NCI-H226 (cell line): ENCODE data around the gene BAZ1B.
"Not testable (repeated sequence)": the region's sequence is repeated elsewhere in the genome, so short reads cannot be mapped to it uniquely, and the experiment has no call there.

Experiments
- DNase-seq: peaks from one replicate; pipeline ENCODE4 v3.0.0-alpha.2; 2015

BAZ1B gene

GRCh38 chr7:73541722-73542121 lies 19.6 kb upstream of the BAZ1B start:
- DNase-seq: no peak

GRCh38 chr7:73539709-73540108 lies 17.6 kb upstream of the BAZ1B start:
- DNase-seq: no peak

DNA sequence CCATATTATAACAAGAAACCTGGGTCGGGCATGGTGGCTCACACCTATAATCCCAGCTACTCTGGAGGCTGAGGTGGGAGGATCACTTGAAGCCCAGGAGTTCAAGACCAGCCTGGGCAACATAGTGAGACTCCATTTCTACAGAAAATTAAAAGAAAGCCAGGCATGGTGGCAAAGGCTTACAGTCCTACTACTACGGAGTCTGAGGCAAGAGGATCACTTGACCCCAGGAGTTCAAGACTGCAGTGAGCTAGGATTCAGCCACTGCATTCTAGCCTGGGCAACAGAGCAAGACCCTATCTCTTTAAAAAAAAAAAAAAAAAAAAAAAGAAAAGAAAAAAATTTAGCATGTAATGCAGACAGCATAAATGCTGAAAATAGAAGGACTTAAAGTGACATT lies 16.4 kb upstream of the BAZ1B start:
- DNase-seq: not testable (repeated sequence)

GRCh38 chr7:73537051-73537450 lies 15.0 kb upstream of the BAZ1B start:
- DNase-seq: no peak

GRCh38 chr7:73536479-73536878 lies 14.4 kb upstream of the BAZ1B start:
- no peak for DNase-seq

DNA sequence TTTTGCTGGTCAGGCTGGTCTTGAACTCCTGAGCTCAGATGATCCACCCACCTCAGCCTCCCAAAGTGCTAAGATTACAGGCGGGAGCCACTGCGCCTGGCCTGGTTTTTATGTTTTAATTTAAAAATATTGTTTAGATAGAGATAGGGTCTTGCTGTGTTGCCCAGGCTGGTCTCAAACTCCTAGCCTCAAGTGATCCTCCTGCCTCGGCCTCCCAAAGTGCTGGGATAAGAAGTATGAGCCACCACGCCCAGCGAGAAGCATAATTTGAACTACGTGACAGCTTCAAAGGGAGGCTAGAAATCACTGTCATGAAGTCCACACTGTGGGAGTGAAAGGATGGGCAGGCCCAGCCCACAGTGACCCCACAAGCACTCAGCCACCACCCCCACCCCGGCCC lies 13.8 kb upstream of the BAZ1B start:
- not testable (repeated sequence) for DNase-seq

DNA sequence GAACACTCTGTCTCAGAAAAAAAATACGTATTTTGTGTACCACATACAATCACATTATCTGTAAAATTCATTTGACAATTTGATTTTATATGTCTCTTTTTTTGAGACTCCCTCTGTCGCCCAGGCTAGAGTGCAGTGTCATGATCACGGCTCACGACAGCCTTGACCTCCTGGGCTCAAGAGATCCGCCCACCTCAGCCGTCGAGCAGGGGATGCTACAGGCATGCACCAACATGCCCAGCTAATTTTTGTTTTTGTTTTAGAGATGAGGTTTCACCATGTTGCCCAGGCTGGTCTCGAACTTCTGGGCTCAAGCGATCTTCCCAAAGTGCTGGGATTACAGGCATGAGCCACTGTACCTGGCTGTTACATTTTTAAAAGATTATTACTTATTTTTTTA lies 11.6 kb upstream of the BAZ1B start:
- DNase-seq: no peak

DNA sequence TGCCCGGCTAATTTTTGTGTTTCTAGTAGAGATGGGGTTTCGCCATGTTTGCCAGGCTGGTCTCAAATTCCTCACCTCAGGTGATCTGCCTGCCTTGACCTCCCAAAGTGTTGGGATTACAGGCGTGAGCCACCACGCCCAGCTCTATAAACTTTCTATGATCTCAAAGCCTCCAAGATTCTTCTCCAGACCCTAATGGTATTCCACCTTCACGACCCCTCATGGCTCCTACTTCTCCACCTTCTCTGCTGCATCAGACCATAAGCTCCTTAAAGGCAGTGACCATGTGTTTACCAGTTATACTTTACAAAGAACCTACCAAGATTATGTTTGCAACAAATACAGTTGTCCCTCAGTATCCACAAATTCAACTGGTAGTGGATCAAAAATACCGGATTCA lies 10.1 kb upstream of the BAZ1B start:
- no peak for DNase-seq

GRCh38 chr7:73530800-73531199 lies 8.7 kb upstream of the BAZ1B start:
- DNase-seq: no peak

DNA sequence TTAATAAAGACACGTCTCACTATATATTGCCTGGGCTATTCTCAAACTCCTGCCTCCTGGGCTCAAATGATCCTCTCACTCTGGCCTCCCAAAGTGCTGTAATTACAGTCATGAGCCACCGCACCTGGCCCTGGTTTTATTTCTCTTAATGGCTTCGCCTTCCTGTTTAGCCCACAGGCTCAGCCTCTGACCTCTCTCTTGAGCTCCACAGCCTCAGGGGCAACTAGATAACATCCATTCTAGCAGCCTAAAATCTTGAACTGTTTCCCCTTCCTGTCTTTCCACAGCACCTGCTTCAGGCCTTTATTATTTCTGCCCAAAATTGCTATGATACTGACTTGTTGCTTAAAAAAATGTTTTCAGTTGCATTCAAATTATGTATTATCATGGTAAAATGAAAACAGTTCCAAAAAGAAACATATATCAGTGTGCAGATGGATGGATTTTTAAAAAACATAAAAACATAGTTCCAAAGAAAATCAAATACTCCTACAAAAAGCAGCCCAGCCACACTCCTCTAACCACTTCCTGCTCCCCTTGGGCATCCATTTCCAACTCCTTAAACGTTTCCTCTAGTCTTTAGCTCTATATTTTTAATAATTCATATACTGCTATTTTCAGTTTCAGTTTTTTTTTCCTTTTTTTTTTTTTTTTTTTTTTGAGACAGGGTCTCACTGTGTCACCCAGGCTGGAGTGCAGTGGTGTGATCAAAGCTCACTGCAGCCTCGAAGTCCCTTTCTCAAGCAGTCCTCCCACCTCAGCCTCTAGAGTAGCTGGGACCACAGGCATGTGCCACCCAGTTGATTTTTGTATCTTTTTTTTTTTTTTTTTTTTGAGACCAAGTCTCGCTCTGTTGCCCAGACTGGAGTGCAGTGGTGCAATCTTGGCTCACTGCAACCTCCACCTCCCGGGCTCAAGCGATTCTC lies 5.1 kb upstream of the BAZ1B start:
- peak; percentile 3 for DNase-seq

DNA sequence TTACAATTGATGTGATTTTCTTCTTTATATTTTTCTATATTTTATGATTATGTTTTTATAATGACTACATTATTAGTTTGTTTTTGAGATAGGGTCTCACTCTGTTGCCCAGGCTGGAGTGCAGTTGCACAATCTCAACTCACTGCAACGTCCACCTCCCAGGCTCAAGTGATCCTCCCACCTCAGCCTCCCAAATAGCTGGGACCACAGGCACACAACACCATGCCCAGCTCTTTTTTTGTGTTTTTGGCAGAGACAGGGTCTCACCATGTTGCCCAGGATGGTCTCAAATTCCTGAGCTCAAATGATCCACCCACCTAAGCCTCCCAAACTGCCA lies 4.0 kb upstream of the BAZ1B start:
- DNase-seq: not testable (repeated sequence)

DNA sequence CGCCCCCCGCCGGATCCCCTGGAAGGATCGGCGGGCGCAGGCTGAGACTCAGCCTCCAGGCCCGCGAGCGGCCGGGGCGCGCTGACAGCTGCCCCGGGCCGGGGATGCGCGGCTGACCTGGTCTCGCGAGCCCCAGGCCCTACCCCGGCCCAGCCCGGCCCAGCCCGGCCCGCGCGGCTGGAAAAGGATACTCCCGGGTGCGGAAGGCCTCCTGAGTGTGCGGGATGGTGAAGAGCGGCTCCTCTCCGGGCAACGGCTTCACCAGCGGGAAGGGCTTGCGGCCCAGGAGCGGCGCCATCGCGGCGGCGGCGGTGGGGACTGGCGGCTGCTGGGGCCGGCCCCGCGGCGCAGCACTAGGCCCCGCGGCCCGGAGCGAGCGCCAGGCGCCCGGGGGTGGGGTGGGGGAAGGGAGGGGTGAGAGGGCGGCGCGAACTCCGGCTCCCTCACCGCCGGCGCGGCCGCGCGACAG lies 423 bp downstream of the BAZ1B start:
- DNase-seq: peak; percentile 46

- DNase-seq: no peak
Measured at GRCh38 chr7:73520673-73521635, 1.1 kb downstream of the BAZ1B start.

GRCh38 chr7:73519867-73520672 lies 2.0 kb downstream of the BAZ1B start:
- no peak for DNase-seq

DNA sequence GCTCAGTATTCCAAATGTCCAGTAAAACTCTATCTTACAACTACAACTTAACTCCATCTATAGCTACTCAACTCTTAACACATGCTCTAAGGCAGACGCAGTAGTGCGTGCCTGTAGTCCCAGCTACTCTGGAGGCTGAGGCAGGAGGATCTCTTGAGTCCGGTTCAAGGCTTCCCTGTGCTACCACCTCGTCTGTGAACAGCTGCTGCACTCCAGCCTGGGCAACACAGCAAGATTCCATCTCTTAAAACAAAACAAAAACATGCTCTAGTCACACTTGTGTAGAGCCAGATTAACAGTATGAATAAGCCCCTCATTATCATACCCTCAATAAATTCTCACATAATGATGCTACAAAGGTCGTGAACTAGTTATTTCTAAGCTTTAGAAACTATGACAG lies 3.6 kb downstream of the BAZ1B start:
- DNase-seq: no peak

DNA sequence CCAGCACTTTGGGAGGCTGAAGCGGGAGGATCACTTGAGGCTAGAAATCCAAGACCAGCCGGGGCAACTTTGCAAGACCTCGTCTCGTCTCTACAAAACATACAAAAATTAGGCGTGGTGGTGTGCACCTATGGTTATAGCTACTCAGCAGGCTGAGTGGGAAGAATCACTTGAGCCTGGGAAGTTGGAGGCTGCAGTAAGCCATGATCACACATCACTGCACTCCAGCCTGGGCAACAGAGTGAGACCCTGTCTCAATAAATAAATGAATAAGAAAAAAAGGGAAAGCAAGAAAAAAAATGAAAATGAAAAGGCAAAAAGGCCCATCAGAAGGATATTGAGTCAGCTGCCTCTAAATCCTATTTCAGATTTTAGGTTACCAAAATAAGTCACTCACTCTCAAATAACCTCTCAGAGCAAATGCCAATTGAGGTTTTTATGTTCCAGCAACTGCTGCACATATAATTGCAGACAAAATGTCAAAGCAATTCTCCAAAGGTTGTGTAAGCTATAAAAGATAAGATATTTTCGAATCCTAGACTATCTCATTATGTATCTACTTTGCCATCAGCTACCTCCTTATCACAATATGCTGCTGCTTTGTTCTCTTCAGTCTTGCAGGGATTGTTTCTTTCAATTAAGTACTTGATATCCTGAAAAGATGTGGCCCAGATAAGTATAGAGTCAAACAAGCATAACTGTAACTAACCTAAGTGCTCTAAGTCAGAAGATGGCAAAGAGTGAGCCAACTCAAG lies 4.7 kb downstream of the BAZ1B start:
- no peak for DNase-seq

DNA sequence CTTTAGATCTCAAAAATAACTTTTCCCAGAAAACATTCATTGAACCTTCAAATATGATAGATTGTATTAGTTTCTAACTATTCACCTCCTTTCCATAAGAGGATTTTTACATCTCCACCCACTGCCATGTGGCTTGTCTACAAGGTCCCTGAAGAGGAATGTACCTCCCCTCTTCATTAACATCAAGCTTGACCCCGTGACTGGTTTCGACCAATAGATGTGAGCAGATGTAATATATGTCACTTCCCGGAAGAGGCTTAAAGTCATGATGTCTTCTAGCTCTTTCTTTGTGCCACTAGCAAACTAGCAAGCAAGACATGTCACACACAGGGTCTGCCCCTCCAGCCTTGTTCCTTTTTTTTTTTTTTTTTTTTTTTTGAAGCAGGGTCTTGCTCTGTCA lies 6.9 kb downstream of the BAZ1B start:
- DNase-seq: no peak

DNA sequence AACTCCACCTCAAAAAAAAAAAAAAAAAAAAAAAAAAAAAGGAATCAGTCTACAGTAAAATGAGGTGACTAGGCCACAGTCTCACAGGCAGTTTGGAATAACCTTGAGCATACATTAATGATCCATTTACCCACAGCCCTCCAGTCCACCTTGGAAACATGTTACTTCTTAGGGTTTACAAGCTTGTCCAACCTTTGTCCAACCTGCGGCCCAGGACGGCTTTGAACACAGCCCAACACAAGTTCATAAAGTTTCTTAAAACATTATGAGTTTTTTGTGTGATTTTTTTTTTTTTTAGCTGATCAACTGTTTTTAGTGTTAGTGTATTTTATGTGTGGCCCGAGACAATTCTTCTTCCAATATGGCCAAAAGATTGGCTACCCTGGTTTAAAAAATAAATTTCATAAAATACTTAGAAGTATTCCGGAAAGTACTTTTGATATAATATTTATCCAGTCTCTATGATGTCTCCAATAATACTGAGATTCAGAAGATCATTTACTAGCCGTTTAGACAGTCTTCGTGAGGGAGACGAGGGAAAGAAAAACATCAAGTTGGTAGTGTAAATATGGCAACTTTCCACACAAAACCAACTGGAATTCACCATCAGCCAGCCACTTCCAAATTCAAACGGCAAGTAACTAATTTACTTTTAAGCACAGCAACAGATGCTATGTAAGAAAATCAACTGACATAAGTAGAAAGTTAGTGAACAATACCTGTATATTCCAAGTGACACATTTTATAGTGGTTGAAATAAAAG lies 9.9 kb downstream of the BAZ1B start:
- DNase-seq: no peak

- no peak for DNase-seq
Measured at GRCh38 chr7:73509463-73509862, 12.6 kb downstream of the BAZ1B start.

DNA sequence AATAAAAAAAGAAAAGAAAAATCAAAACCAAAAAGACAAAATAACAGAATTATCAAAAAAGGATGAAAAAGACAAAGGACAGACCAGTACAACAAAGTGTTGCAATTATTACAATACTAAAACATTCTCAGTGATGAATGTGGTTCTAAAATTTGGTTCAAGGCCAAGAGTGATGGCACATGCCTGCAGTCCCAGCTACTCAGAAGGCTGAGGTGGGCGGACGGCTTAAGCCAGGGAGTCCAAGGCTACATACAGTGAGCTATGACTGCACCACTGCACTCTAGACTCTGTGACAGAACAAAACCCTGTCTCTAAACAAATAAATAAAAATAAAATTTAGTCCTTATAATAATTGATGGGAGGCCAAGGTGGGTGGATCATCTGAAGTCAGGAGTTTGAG lies 14.5 kb downstream of the BAZ1B start:
- DNase-seq: no peak

GRCh38 chr7:73504920-73505319 lies 17.2 kb downstream of the BAZ1B start:
- DNase-seq: no peak
